ENCODE data around the gene THOC5. TPM values are rescaled to one million over a fixed set of nuclear protein-coding genes. Genes with fewer than 3 reads are reported as not detected.

Gene THOC5
- total RNA-seq, 1 experiment from 2014 or later: 49.8 TPM

GRCh38 chr22:29482253-29482652 lies 71.3 kb downstream of the THOC5 start:
- no peak for DNase-seq (ENCODE audit: low read depth in 1 of 2, low spot score in 2 of 2)
- H3K36me3 ChIP-seq: no peaks in the 10 kb centered on the region
- H3K4me1 ChIP-seq (replicated peaks): peaks cover 9% of the 10 kb centered on the region; the same call in 1 of the 2 replicates
- H3K27me3 ChIP-seq (replicated peaks): peaks cover 55% of the 10 kb centered on the region
- peaks cover 8% of the 10 kb centered on the region for H3K9me3 ChIP-seq (replicated peaks)
- no peak overlapping the region for H3K27ac ChIP-seq
- no peak overlapping the region for H3K4me3 ChIP-seq

- Histone ChIP-seq H3K4me1 (replicated peaks) (peaks cover 9% of the 10 kb centered on the region; the same call in 1 of the 2 replicates), H3K27ac (no peak overlapping the region), H3K36me3 (no peaks in the 10 kb centered on the region), H3K9me3 (replicated peaks) (peaks cover 8% of the 10 kb centered on the region), H3K27me3 (replicated peaks) (peaks cover 60% of the 10 kb centered on the region), H3K4me3 (no peak overlapping the region)
- DNase-seq (ENCODE audit: low read depth in 1 of 2, low spot score in 2 of 2): no peak
Measured at GRCh38 chr22:29481265-29482000, 72.1 kb downstream of the THOC5 start.

GRCh38 chr22:29480512-29481264 lies 72.9 kb downstream of the THOC5 start:
- peaks cover 63% of the 10 kb centered on the region for H3K27me3 ChIP-seq (replicated peaks)
- H3K27ac ChIP-seq: no peak overlapping the region
- H3K36me3 ChIP-seq: no peaks in the 10 kb centered on the region
- peaks cover 9% of the 10 kb centered on the region; the same call in 1 of the 2 replicates for H3K4me1 ChIP-seq (replicated peaks)
- no peak overlapping the region for H3K4me3 ChIP-seq
- peaks cover 8% of the 10 kb centered on the region for H3K9me3 ChIP-seq (replicated peaks)
- DNase-seq (ENCODE audit: low read depth in 1 of 2, low spot score in 2 of 2): no peak

- H3K27ac ChIP-seq: no peak overlapping the region
- DNase-seq (ENCODE audit: low read depth in 1 of 2, low spot score in 2 of 2): no peak
- H3K4me3 ChIP-seq: no peak overlapping the region
- H3K4me1 ChIP-seq (replicated peaks): peaks cover 9% of the 10 kb centered on the region; the same call in 1 of the 2 replicates
- H3K9me3 ChIP-seq (replicated peaks): peaks cover 8% of the 10 kb centered on the region
- peaks cover 66% of the 10 kb centered on the region for H3K27me3 ChIP-seq (replicated peaks)
- H3K36me3 ChIP-seq: no peaks in the 10 kb centered on the region
Measured at GRCh38 chr22:29480262-29480511, 73.4 kb downstream of the THOC5 start.

GRCh38 chr22:29479417-29480261 lies 73.9 kb downstream of the THOC5 start, which contains the start of gene NEFH:
Gene NEFH (plus strand): TSS chr22:29480218. CDS start chr22:29480263, 45 bp downstream.
- Histone ChIP-seq H3K4me3 (no peak within 1 kb of the TSS), H3K27ac (no peak within 1 kb of the TSS), H3K36me3 (no peaks in the 10 kb centered on the region), H3K4me1 (replicated peaks) (peaks cover 9% of the 10 kb centered on the region; the same call in 1 of the 2 replicates), H3K9me3 (replicated peaks) (peaks cover 8% of the 10 kb centered on the region), H3K27me3 (replicated peaks) (peaks cover 68% of the 10 kb centered on the region)
- no peak for DNase-seq (ENCODE audit: low read depth in 1 of 2, low spot score in 2 of 2)

GRCh38 chr22:29478326-29479276 lies 75.0 kb downstream of the THOC5 start:
- DNase-seq (ENCODE audit: low read depth in 1 of 2, low spot score in 2 of 2): no peak
- no peak overlapping the region for H3K4me3 ChIP-seq
- H3K36me3 ChIP-seq: no peaks in the 10 kb centered on the region
- H3K27ac ChIP-seq: no peak overlapping the region
- H3K4me1 ChIP-seq (replicated peaks): peaks cover 9% of the 10 kb centered on the region; the same call in 1 of the 2 replicates
- peaks cover 8% of the 10 kb centered on the region for H3K9me3 ChIP-seq (replicated peaks)
- H3K27me3 ChIP-seq (replicated peaks): peaks cover 68% of the 10 kb centered on the region

GRCh38 chr22:29477723-29478318 lies 75.7 kb downstream of the THOC5 start:
- H3K36me3 ChIP-seq: no peaks in the 10 kb centered on the region
- no peak for DNase-seq (ENCODE audit: low read depth in 1 of 2, low spot score in 2 of 2)
- H3K4me1 ChIP-seq (replicated peaks): peaks cover 9% of the 10 kb centered on the region; the same call in 1 of the 2 replicates
- peaks cover 67% of the 10 kb centered on the region for H3K27me3 ChIP-seq (replicated peaks)
- H3K4me3 ChIP-seq: no peak overlapping the region
- H3K9me3 ChIP-seq (replicated peaks): peaks cover 8% of the 10 kb centered on the region
- H3K27ac ChIP-seq: no peak overlapping the region

- no peaks in the 10 kb centered on the region for H3K36me3 ChIP-seq
- H3K27ac ChIP-seq: no peak overlapping the region
- no peak for DNase-seq (ENCODE audit: low read depth in 1 of 2, low spot score in 2 of 2)
- H3K4me1 ChIP-seq (replicated peaks): peaks cover 9% of the 10 kb centered on the region; the same call in 1 of the 2 replicates
- peaks cover 56% of the 10 kb centered on the region for H3K27me3 ChIP-seq (replicated peaks)
- no peak overlapping the region for H3K4me3 ChIP-seq
- peaks cover 8% of the 10 kb centered on the region for H3K9me3 ChIP-seq (replicated peaks)
Measured at GRCh38 chr22:29476116-29476515, 77.4 kb downstream of the THOC5 start.

GRCh38 chr22:29475550-29475949 lies 78.0 kb downstream of the THOC5 start:
- Histone ChIP-seq H3K36me3 (no peaks in the 10 kb centered on the region), H3K4me1 (replicated peaks) (peaks cover 5% of the 10 kb centered on the region; the same call in 1 of the 2 replicates), H3K27me3 (replicated peaks) (peaks cover 52% of the 10 kb centered on the region), H3K9me3 (replicated peaks) (peaks cover 2% of the 10 kb centered on the region), H3K27ac (no peak overlapping the region), H3K4me3 (no peak overlapping the region)
- no peak for DNase-seq (ENCODE audit: low read depth in 1 of 2, low spot score in 2 of 2)

- Histone ChIP-seq H3K27me3 (replicated peaks) (peaks cover 41% of the 10 kb centered on the region), H3K27ac (no peak overlapping the region), H3K4me3 (no peak overlapping the region), H3K36me3 (no peaks in the 10 kb centered on the region), H3K4me1 (replicated peaks) (0 out of 2 replicates have a peak, but pooled peaks cover 3% of the 10 kb centered on the region), H3K9me3 (replicated peaks) (no peaks in the 10 kb centered on the region)
- no peak for DNase-seq (ENCODE audit: low read depth in 1 of 2, low spot score in 2 of 2)
Measured at GRCh38 chr22:29473001-29473400, 80.6 kb downstream of the THOC5 start.

GRCh38 chr22:29470159-29470855 lies 83.2 kb downstream of the THOC5 start:
- no peaks in the 10 kb centered on the region for H3K9me3 ChIP-seq (replicated peaks)
- H3K4me3 ChIP-seq: no peak overlapping the region
- peak in 1 of 2 experiments; percentile 9 for DNase-seq (ENCODE audit: low read depth in 1 of 2, low spot score in 2 of 2)
- peaks cover 24% of the 10 kb centered on the region for H3K27me3 ChIP-seq (replicated peaks)
- 0 out of 2 replicates have a peak, but pooled peaks cover 3% of the 10 kb centered on the region for H3K4me1 ChIP-seq (replicated peaks)
- H3K36me3 ChIP-seq: no peaks in the 10 kb centered on the region
- no peak overlapping the region for H3K27ac ChIP-seq

- no peaks in the 10 kb centered on the region for H3K9me3 ChIP-seq (replicated peaks)
- H3K27ac ChIP-seq: no peak overlapping the region
- H3K4me1 ChIP-seq (replicated peaks): 0 out of 2 replicates have a peak, but pooled peaks cover 3% of the 10 kb centered on the region
- H3K4me3 ChIP-seq: no peak overlapping the region
- peaks cover 21% of the 10 kb centered on the region for H3K27me3 ChIP-seq (replicated peaks)
- H3K36me3 ChIP-seq: no peaks in the 10 kb centered on the region
- no peak for DNase-seq (ENCODE audit: low read depth in 1 of 2, low spot score in 2 of 2)
Measured at GRCh38 chr22:29469755-29470154, 83.8 kb downstream of the THOC5 start.
